PC-3 (cell line): Measurements from ENCODE around the gene KRT81. TPM values are rescaled to one million over a fixed set of nuclear protein-coding genes. Genes with fewer than 3 reads are reported as not detected.
A peak's percentile ranks its signal among the peaks of the same experiment; 100 is the strongest.

Experiments
- ATAC-seq: fragments of 200-7000 bp; cut with Tn5 transposase; 2 replicates; pipeline ENCODE4 v1.9.1; 2020; ENCODE audit warnings: mild to moderate bottlenecking, moderate library complexity
- BruUV-seq: library from RNA; stranded (reverse); fragments of 400-500 nt; replicated peaks from 2 replicates; lab custom pipeline; 2021; lab: Mats Ljungman, UMichigan
- CTCF ChIA-PET: fragments of 300-600 bp; sonication (Branson Sonifier 250); formaldehyde crosslinking; loops from one replicate; lab custom pipeline; 2022; ENCODE audit warnings: antibody characterized with exemption; lab: Charles Lee
- POLR2A ChIA-PET: fragments of 300-600 bp; sonication (Branson Sonifier 250); formaldehyde crosslinking; loops from one replicate; lab custom pipeline; 2022; ENCODE audit warnings: antibody characterized with exemption; ENCODE audit not compliant: unreplicated experiment; lab: Charles Lee
- DNase-seq: peaks from one replicate; pipeline ENCODE4 v3.0.0-alpha.2; 2015
- H2AFZ ChIP-seq: fragments of 300-600 bp; sonication (generic); 2 replicates; pipeline ENCODE4 v1.6.0; 2016; ENCODE audit warnings: antibody characterized with exemption, low read length
- H3F3A ChIP-seq: fragments of 300-600 bp; sonication (generic); one replicate; pipeline ENCODE4 v1.6.0; 2017; ENCODE audit warnings: antibody characterized with exemption, low read length, control low read depth, mild to moderate bottlenecking; ENCODE audit not compliant: unreplicated experiment
- H3K27ac ChIP-seq: fragments of 300-600 bp; sonication (generic); 2 replicates; pipeline ENCODE4 v1.5.1; 2016; ENCODE audit warnings: mild to moderate bottlenecking, low read length
- H3K27me3 ChIP-seq: fragments of 300-600 bp; sonication (generic); 2 replicates; pipeline ENCODE4 v1.6.1; 2016; ENCODE audit warnings: low read length, mixed read lengths
- H3K36me3 ChIP-seq: fragments of 300-600 bp; sonication (generic); 2 replicates; pipeline ENCODE4 v1.6.1; 2016; ENCODE audit warnings: low read depth, mixed run types, low read length, mixed read lengths
- H3K4me1 ChIP-seq: fragments of 300-600 bp; sonication (generic); 2 replicates; pipeline ENCODE4 v1.5.1; 2016; ENCODE audit warnings: low read length; ENCODE audit not compliant: insufficient read depth
- H3K4me2 ChIP-seq: fragments of 300-600 bp; sonication (generic); 2 replicates; pipeline ENCODE4 v1.6.0; 2016; ENCODE audit warnings: low read length
- H3K4me3 ChIP-seq: fragments of 300-600 bp; sonication (generic); 2 replicates; pipeline ENCODE4 v1.5.1; 2016; ENCODE audit warnings: mild to moderate bottlenecking, low read length, mixed read lengths
- H3K79me2 ChIP-seq: fragments of 300-600 bp; sonication (generic); 2 replicates; pipeline ENCODE4 v1.6.1; 2017; ENCODE audit warnings: low read length, mixed read lengths
- H3K9ac ChIP-seq: fragments of 300-600 bp; sonication (generic); 2 replicates; pipeline ENCODE4 v1.6.0; 2016; ENCODE audit warnings: mild to moderate bottlenecking, low read length
- H3K9me2 ChIP-seq: fragments of 300-600 bp; sonication (generic); replicated peaks from 2 replicates; pipeline ENCODE4 v1.6.1; 2016; ENCODE audit warnings: mixed run types, low read length, mixed read lengths
- H3K9me3 ChIP-seq: fragments of 300-600 bp; sonication (generic); 2 replicates; pipeline ENCODE4 v1.6.1; 2016; ENCODE audit warnings: low read length, mixed read lengths
- H4K20me1 ChIP-seq: fragments of 300-600 bp; sonication (generic); 2 replicates; pipeline ENCODE4 v1.6.1; 2016; ENCODE audit warnings: low read length, mixed read lengths
- EZH2 ChIP-seq: fragments of 300-600 bp; sonication (generic); IDR thresholded peaks from one replicate; pipeline ENCODE4 v1.6.1; 2017; ENCODE audit warnings: antibody characterized with exemption, mild to moderate bottlenecking, low read length; ENCODE audit not compliant: unreplicated experiment
- EZH2phosphoT487 ChIP-seq: fragments of 300-600 bp; sonication (generic); IDR thresholded peaks from 2 replicates; pipeline ENCODE4 v1.6.1; 2018; ENCODE audit warnings: mild to moderate bottlenecking, antibody characterized with exemption, low read length, borderline replicate concordance
- intact Hi-C: fragments of 100-400 bp; cut with micrococcal nuclease; formaldehyde crosslinking; loops from 2 replicates; pipeline ENCODE4 v1.9.0; 2023
- total RNA-seq: library from RNA; depleted of rRNA; stranded (reverse); fragments of >200 nt; gene quantifications from 2 replicates; pipeline ENCODE4 v1.2.3, GENCODE V29; 2014
- TF ChIP-seq, protein P1 (sequence below): fragments of 300-600 bp; sonication (generic); conservative IDR thresholded peaks from 2 replicates; pipeline ENCODE4 v1.5.1; 2017; ENCODE audit warnings: antibody characterized with exemption, low read depth, mild to moderate bottlenecking, low read length

Gene KRT81
- total RNA-seq, 1 experiment from 2014 or later: 1,688 TPM

DNA sequence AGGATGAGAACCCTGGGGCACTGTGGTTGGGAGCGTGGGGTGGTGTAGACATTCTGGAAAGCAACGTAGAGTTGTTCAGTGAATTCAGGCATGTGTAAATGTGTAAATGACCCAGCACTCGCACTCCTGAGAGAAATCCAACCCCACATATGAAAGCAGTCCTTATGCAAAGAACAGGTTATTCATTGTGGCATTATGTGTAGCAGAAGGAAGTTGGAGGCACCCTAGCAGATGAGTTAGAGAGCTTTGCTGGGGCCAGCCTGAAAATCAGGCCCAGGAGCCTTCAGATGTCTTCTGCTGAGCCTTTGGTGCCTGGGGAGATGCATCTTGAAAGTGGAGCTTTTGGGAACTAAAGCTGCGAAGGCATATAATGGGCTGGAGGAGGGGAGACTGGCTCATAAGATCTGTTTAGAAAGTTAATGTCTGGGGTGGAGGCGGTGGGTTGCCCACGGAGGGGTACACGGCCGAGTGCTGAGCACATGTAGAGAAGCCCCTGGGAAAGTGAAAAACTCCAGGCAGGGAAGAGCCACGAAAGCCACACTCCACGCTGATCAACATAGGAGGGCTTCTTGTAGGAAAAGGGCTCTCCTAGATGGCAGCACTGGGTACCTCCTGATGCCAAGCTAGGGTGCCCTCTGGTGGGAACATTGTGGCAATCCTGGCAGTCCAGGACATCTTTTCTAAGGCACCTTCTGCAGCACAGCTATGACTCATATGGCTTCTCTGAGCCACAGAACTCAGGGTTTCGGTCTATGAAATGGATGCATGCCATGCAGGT lies 35.9 kb upstream of the KRT81 start:
- no peaks in the 10 kb centered on the region for H3K79me2 ChIP-seq
- POLR2A ChIA-PET: no interaction called here
- no peaks in the 10 kb centered on the region for H3K9me2 ChIP-seq
- H3K9me3 ChIP-seq: no peaks in the 10 kb centered on the region
- ATAC-seq: peak; percentile 98
- peak overlapping the region; percentile 63 for H2AFZ ChIP-seq
- H3K4me2 ChIP-seq: peak overlapping the region; percentile 58
- peak overlapping the region; percentile 38 for H3K9ac ChIP-seq
- H3K27me3 ChIP-seq: no peaks in the 10 kb centered on the region
- TF ChIP-seq, protein P1, sequence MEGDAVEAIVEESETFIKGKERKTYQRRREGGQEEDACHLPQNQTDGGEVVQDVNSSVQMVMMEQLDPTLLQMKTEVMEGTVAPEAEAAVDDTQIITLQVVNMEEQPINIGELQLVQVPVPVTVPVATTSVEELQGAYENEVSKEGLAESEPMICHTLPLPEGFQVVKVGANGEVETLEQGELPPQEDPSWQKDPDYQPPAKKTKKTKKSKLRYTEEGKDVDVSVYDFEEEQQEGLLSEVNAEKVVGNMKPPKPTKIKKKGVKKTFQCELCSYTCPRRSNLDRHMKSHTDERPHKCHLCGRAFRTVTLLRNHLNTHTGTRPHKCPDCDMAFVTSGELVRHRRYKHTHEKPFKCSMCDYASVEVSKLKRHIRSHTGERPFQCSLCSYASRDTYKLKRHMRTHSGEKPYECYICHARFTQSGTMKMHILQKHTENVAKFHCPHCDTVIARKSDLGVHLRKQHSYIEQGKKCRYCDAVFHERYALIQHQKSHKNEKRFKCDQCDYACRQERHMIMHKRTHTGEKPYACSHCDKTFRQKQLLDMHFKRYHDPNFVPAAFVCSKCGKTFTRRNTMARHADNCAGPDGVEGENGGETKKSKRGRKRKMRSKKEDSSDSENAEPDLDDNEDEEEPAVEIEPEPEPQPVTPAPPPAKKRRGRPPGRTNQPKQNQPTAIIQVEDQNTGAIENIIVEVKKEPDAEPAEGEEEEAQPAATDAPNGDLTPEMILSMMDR: peak; percentile 99
- TF ChIP-seq EZH2 (no peak), EZH2phosphoT487 (no peak)
- intact Hi-C loops: loop anchor here (1.0 to 5.0 kb wide), 3 partner anchors 46 to 170 kb away; no protein-coding TSS in a partner anchor
- no peaks in the 10 kb centered on the region for H3F3A ChIP-seq
- peaks cover 15% of the 10 kb centered on the region for H3K4me1 ChIP-seq
- peak; percentile 98 for DNase-seq
- peak overlapping the region; percentile 76 for H3K27ac ChIP-seq
- no peak overlapping the region for H3K4me3 ChIP-seq
- BruUV-seq: no TSS peak
- H3K36me3 ChIP-seq: no peaks in the 10 kb centered on the region
- H4K20me1 ChIP-seq: no peaks in the 10 kb centered on the region
- CTCF ChIA-PET: interaction anchor here (0.6 to 1.4 kb wide), 15 partner anchors 17 to 294 kb away, joined by 3 to 8 read pairs (median 3); no protein-coding TSS in a partner anchor

DNA sequence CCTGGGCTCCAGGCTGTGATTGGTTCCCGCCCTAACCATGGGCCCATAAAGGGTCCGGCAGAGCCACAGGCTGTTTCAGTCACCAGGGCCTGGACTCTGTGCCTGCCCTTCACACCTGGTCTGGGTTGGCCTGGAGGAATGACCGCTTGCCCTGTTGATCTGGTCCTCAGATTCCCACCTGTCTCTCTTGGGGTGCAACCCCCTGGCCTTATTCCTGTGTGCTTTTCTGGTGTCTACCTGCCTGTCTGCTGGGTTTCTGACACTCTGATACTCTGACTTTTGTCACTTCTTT lies 32.8 kb upstream of the KRT81 start:
- Histone ChIP-seq H3K27me3 (no peaks in the 10 kb centered on the region), H4K20me1 (no peaks in the 10 kb centered on the region), H2AFZ (no peak overlapping the region), H3K79me2 (no peaks in the 10 kb centered on the region), H3K4me2 (no peak overlapping the region), H3K36me3 (no peaks in the 10 kb centered on the region), H3K4me1 (peaks cover 15% of the 10 kb centered on the region), H3K9me3 (no peaks in the 10 kb centered on the region), H3K9me2 (no peaks in the 10 kb centered on the region), H3K4me3 (no peak overlapping the region), H3K27ac (no peak overlapping the region), H3F3A (no peaks in the 10 kb centered on the region), H3K9ac (no peak overlapping the region)
- no peak for TF ChIP-seq EZH2phosphoT487
- TF ChIP-seq EZH2: no peak
- TF ChIP-seq, protein P1: no peak
- no peak for DNase-seq
- no peak for ATAC-seq
- POLR2A ChIA-PET: no interaction called here
- intact Hi-C loops: no loop called here
- no TSS peak for BruUV-seq
- CTCF ChIA-PET: no interaction called here
